H9 (cell line): ENCODE data around the gene STAT2. TPM values are rescaled to one million over a fixed set of nuclear protein-coding genes. Genes with fewer than 3 reads are reported as not detected.

Experiments used
- DNase-seq: peaks from one replicate; pipeline ENCODE4 v3.0.0-alpha.2; 2017
- H2AFZ ChIP-seq: one replicate; pipeline ENCODE4 v1.6.1; 2013; ENCODE audit warnings: mild to moderate bottlenecking, low read length, control low read depth, moderate library complexity
- H2AK5ac ChIP-seq: 2 replicates; pipeline ENCODE4 v1.6.1; 2013; ENCODE audit warnings: low read length, control low read depth, mixed read lengths; ENCODE audit not compliant: insufficient read length
- H2BK120ac ChIP-seq: one replicate; pipeline ENCODE4 v1.6.1; 2013; ENCODE audit warnings: low read depth, mild to moderate bottlenecking, low read length, control low read depth, inconsistent platforms; ENCODE audit not compliant: poor library complexity, severe bottlenecking
- H2BK12ac ChIP-seq: 2 replicates; pipeline ENCODE4 v1.6.1; 2013; ENCODE audit warnings: low read length, control low read depth, mixed read lengths, low read depth; ENCODE audit not compliant: insufficient read length
- H2BK15ac ChIP-seq: 2 replicates; pipeline ENCODE4 v1.6.1; 2013; ENCODE audit warnings: low read depth, low read length, control low read depth
- H2BK20ac ChIP-seq: one replicate; pipeline ENCODE4 v1.6.1; 2013; ENCODE audit warnings: low read depth, mild to moderate bottlenecking, low read length, control low read depth, inconsistent platforms; ENCODE audit not compliant: poor library complexity, severe bottlenecking
- H2BK5ac ChIP-seq: 2 replicates; pipeline ENCODE4 v1.6.1; 2013; ENCODE audit warnings: low read length, control low read depth, mixed read lengths; ENCODE audit not compliant: insufficient read length
- H3K14ac ChIP-seq: 2 replicates; pipeline ENCODE4 v1.6.1; 2013; ENCODE audit warnings: low read length, control low read depth; ENCODE audit not compliant: insufficient read depth
- H3K18ac ChIP-seq: 2 replicates; pipeline ENCODE4 v1.6.1; 2013; ENCODE audit warnings: low read depth, mild to moderate bottlenecking, mixed read lengths, low read length, control low read depth; ENCODE audit not compliant: insufficient read length
- H3K23ac ChIP-seq: 2 replicates; pipeline ENCODE4 v1.6.1; 2013; ENCODE audit warnings: low read length, control low read depth, mixed read lengths, low read depth; ENCODE audit not compliant: insufficient read length
- H3K23me2 ChIP-seq: 2 replicates; pipeline ENCODE4 v1.6.1; 2013; ENCODE audit warnings: low read depth, mild to moderate bottlenecking, mixed read lengths, low read length, control low read depth; ENCODE audit not compliant: insufficient read length, poor library complexity, severe bottlenecking
- H3K27ac ChIP-seq: 2 replicates; pipeline ENCODE4 v1.5.1; 2013; ENCODE audit warnings: low read length, control low read depth, mixed read lengths, low read depth; ENCODE audit not compliant: insufficient read length
- H3K27me3 ChIP-seq: 2 replicates; pipeline ENCODE4 v1.6.1; 2013; ENCODE audit warnings: low read length, control low read depth, inconsistent platforms; ENCODE audit not compliant: insufficient read depth
- H3K4ac ChIP-seq: 2 replicates; pipeline ENCODE4 v1.6.1; 2013; ENCODE audit warnings: low read depth, mild to moderate bottlenecking, control low read depth, inconsistent platforms, low read length, moderate library complexity
- H3K4me1 ChIP-seq: 2 replicates; pipeline ENCODE4 v1.6.1; 2013; ENCODE audit warnings: low read length, control low read depth, inconsistent platforms; ENCODE audit not compliant: insufficient read depth
- H3K4me2 ChIP-seq: 2 replicates; pipeline ENCODE4 v1.6.1; 2013; ENCODE audit warnings: low read length, control low read depth, mixed read lengths; ENCODE audit not compliant: insufficient read length, insufficient read depth
- H3K56ac ChIP-seq: 2 replicates; pipeline ENCODE4 v1.6.1; 2013; ENCODE audit warnings: low read depth, mild to moderate bottlenecking, mixed read lengths, low read length, control low read depth; ENCODE audit not compliant: insufficient read length
- H3K79me1 ChIP-seq: 2 replicates; pipeline ENCODE4 v1.6.1; 2013; ENCODE audit warnings: low read depth, mild to moderate bottlenecking, moderate library complexity, low read length, control low read depth, inconsistent platforms; ENCODE audit not compliant: insufficient read depth, poor library complexity, severe bottlenecking
- H3K79me2 ChIP-seq: 2 replicates; pipeline ENCODE4 v1.6.1; 2013; ENCODE audit warnings: low read length, control low read depth, inconsistent platforms; ENCODE audit not compliant: insufficient read depth
- H3K9ac ChIP-seq: 2 replicates; pipeline ENCODE4 v1.6.1; 2013; ENCODE audit warnings: low read length, control low read depth, mixed read lengths; ENCODE audit not compliant: insufficient read length; ENCODE audit errors: extremely low read depth
- H3K9me3 ChIP-seq: one replicate; pipeline ENCODE4 v1.6.1; 2013; ENCODE audit warnings: low read depth, low read length, inconsistent platforms; ENCODE audit not compliant: control insufficient read depth
- H3T11ph ChIP-seq: one replicate; pipeline ENCODE4 v1.6.1; 2013; ENCODE audit warnings: mild to moderate bottlenecking, low read length, control low read depth, inconsistent platforms
- H4K20me1 ChIP-seq: one replicate; pipeline ENCODE4 v1.6.1; 2013; ENCODE audit not compliant: control insufficient read depth, insufficient read length, insufficient read depth
- H4K5ac ChIP-seq: 2 replicates; pipeline ENCODE4 v1.6.1; 2013; ENCODE audit warnings: low read depth, mild to moderate bottlenecking, mixed read lengths, low read length, control low read depth; ENCODE audit not compliant: insufficient read length
- H4K8ac ChIP-seq: replicated peaks from 2 replicates; pipeline ENCODE4 v1.6.1; 2013; ENCODE audit warnings: low read length, control low read depth, mixed read lengths, low read depth; ENCODE audit not compliant: insufficient read length
- H4K91ac ChIP-seq: 2 replicates; pipeline ENCODE4 v1.6.1; 2013; ENCODE audit warnings: low read depth, mild to moderate bottlenecking, moderate library complexity, mixed read lengths, low read length, control low read depth; ENCODE audit not compliant: insufficient read length
- H3K27ac Mint-ChIP-seq, 3 experiments: 2 replicates in 2 of 3; 3 replicates in 1 of 3; pipeline ENCODE4 v1.8.0; 2020 to 2021; ENCODE audit warnings: mixed read lengths in 3 of 3, mild to moderate bottlenecking in 1 of 3, moderate library complexity in 1 of 3
- H3K27me3 Mint-ChIP-seq: 2 replicates; pipeline ENCODE4 v1.8.0; 2021; ENCODE audit warnings: low read depth, mild to moderate bottlenecking, moderate library complexity, mixed read lengths
- H3K36me3 Mint-ChIP-seq, 3 experiments: 2 replicates in 2 of 3; 3 replicates in 1 of 3; pipeline ENCODE4 v1.8.0; 2020 to 2021; ENCODE audit warnings: low read depth in 3 of 3, mixed read lengths in 3 of 3; ENCODE audit not compliant: insufficient read depth in 1 of 3
- H3K4me1 Mint-ChIP-seq, 2 experiments: 2 replicates each; pipeline ENCODE4 v1.8.0; 2020; ENCODE audit warnings: mixed read lengths in 2 of 2
- H3K4me3 Mint-ChIP-seq, 2 experiments: 2 replicates in 1 of 2; 3 replicates in 1 of 2; pipeline ENCODE4 v1.8.0; 2020 to 2021; ENCODE audit warnings: mild to moderate bottlenecking in 2 of 2, mixed read lengths in 2 of 2, moderate library complexity in 1 of 2
- H3K9me3 Mint-ChIP-seq, 2 experiments: 2 replicates in 1 of 2; 3 replicates in 1 of 2; pipeline ENCODE4 v1.8.0; 2020; ENCODE audit warnings: mild to moderate bottlenecking in 2 of 2, mixed read lengths in 2 of 2, moderate library complexity in 1 of 2
- WGBS: extraction: QIAGEN DNeasy Blood & Tissue Kit; methylation state at CpG from one replicate; pipeline ENCODE4 v1.1.7; 2013; ENCODE audit warnings: missing lambda C conversion rate, low lambda C conversion rate, mixed read lengths; ENCODE audit not compliant: insufficient read length; ENCODE audit errors: extremely low coverage; 5-methylcytosine and 5-hydroxymethylcytosine counted together
- total RNA-seq: library from RNA; stranded (reverse); gene quantifications from 2 replicates; pipeline ENCODE4 v1.2.1, GENCODE V29; 2021
- TF ChIP-seq, protein P1 (sequence below): fragments of 200-600 bp; sonication (generic); conservative IDR thresholded peaks from 3 replicates; pipeline ENCODE4 v1.8.0; 2021; ENCODE audit warnings: antibody characterized with exemption, mild to moderate bottlenecking

The STAT2 gene
- total RNA-seq, 1 experiment from 2014 or later = 47.8 TPM

GRCh38 chr12:56333197-56333678 is 26.7 kb downstream of the STAT2 start:
- no peak overlapping the region for H2BK15ac ChIP-seq
- peak overlapping the region; percentile 82 to 91 for H3K4me3 Mint-ChIP-seq
- H3K36me3 Mint-ChIP-seq = peaks cover 0 to 4% (median 3%) of the 10 kb centered on the region in 3 experiments; a peak in 2 of 7 replicates
- peak overlapping the region; percentile 66 for H4K5ac ChIP-seq
- no peak overlapping the region for H4K91ac ChIP-seq
- H3K4me1 Mint-ChIP-seq = peaks cover 30% of the 10 kb centered on the region in 2 experiments
- H3K14ac ChIP-seq = peak overlapping the region; percentile 3; the same call in 1 of the 2 replicates
- TF ChIP-seq, protein P1, sequence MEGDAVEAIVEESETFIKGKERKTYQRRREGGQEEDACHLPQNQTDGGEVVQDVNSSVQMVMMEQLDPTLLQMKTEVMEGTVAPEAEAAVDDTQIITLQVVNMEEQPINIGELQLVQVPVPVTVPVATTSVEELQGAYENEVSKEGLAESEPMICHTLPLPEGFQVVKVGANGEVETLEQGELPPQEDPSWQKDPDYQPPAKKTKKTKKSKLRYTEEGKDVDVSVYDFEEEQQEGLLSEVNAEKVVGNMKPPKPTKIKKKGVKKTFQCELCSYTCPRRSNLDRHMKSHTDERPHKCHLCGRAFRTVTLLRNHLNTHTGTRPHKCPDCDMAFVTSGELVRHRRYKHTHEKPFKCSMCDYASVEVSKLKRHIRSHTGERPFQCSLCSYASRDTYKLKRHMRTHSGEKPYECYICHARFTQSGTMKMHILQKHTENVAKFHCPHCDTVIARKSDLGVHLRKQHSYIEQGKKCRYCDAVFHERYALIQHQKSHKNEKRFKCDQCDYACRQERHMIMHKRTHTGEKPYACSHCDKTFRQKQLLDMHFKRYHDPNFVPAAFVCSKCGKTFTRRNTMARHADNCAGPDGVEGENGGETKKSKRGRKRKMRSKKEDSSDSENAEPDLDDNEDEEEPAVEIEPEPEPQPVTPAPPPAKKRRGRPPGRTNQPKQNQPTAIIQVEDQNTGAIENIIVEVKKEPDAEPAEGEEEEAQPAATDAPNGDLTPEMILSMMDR = no peak
- H4K8ac ChIP-seq = peak overlapping the region; percentile 28
- H2AFZ ChIP-seq = peak overlapping the region; percentile 45
- no peak overlapping the region for H2AK5ac ChIP-seq
- no peaks in the 10 kb centered on the region for H3K9me3 Mint-ChIP-seq
- H3K4ac ChIP-seq = no peak overlapping the region; the same call in 1 of the 2 replicates
- H3K27ac Mint-ChIP-seq = peak overlapping the region; percentile 99
- peaks cover 9% of the 10 kb centered on the region for H3K23me2 ChIP-seq
- H3K9ac ChIP-seq = peak overlapping the region; percentile 81
- peak overlapping the region; percentile 81 for H3K27ac ChIP-seq
- no peak overlapping the region for H2BK20ac ChIP-seq
- peak overlapping the region; percentile 58 for H3K18ac ChIP-seq
- peak overlapping the region; percentile 18 for H2BK12ac ChIP-seq
- no CpG with 5 or more reads among the region's 8 CpGs for WGBS
- no peaks in the 10 kb centered on the region for H3K9me3 ChIP-seq
- peak overlapping the region; percentile 78 for H2BK120ac ChIP-seq
- no peaks in the 10 kb centered on the region for H3K27me3 ChIP-seq
- no peak for DNase-seq
- no peak overlapping the region for H3T11ph ChIP-seq
- no peak overlapping the region for H3K56ac ChIP-seq
- peaks cover 10% of the 10 kb centered on the region for H3K4me1 ChIP-seq
- peak overlapping the region; percentile 68 for H3K4me2 ChIP-seq
- no peaks in the 10 kb centered on the region for H3K79me2 ChIP-seq
- no peak overlapping the region for H3K23ac ChIP-seq
- H2BK5ac ChIP-seq = peak overlapping the region; percentile 23
- no peaks in the 10 kb centered on the region for H4K20me1 ChIP-seq
- H3K27me3 Mint-ChIP-seq = no peaks in the 10 kb centered on the region; the same call in none of the 2 replicates
- no peaks in the 10 kb centered on the region for H3K79me1 ChIP-seq
